Inflammatory macrophage treated with lipopolysaccharide for 1 hour (primary cell): ENCODE data around the gene LBHD2.

Source experiments
- DNase-seq, 2 donors: peaks; one replicate each; pipeline ENCODE4 v3.0.0-alpha.2; 2020 to 2022

Gene LBHD2

DNA sequence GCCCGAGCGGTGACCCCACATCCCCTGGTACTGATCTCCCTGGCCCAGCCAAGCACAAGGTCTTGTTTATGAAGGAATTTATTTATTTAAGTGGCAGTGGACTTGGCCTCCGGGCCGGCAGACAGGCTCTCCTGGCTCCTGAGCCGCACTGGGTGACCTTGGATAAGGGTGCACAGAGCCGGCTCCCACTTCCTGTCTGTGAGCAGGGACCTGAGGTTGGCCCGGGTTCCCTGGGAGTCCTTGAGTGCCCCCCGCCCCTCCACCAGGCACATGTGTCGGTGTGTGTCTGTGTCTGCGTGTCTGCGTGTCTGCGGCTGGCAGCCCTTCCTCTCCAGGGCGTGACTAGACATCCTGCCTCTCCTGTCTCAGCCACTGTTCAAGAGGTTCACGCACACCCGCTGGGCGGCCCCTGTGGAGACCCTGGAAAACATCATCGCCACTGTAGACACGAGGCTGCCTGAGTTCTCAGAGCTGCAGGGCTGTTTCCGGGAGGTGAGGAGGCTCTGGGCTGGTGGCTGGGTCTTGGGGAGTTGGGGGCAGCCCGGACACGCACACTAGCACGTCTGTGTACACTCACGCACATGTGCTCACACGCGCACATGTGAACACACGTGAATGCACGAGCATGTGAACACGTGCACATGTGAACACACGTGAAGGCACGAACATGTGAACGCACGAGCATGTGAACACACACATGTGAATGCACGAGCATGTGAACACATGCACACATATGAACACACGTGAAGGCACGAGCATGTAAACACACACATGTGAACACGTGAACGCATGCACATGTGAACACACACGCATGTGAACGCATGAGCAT lies 48.6 kb downstream of the LBHD2 start:
- DNase-seq, result peak in 1 of 2 donors; percentile 78

DNA sequence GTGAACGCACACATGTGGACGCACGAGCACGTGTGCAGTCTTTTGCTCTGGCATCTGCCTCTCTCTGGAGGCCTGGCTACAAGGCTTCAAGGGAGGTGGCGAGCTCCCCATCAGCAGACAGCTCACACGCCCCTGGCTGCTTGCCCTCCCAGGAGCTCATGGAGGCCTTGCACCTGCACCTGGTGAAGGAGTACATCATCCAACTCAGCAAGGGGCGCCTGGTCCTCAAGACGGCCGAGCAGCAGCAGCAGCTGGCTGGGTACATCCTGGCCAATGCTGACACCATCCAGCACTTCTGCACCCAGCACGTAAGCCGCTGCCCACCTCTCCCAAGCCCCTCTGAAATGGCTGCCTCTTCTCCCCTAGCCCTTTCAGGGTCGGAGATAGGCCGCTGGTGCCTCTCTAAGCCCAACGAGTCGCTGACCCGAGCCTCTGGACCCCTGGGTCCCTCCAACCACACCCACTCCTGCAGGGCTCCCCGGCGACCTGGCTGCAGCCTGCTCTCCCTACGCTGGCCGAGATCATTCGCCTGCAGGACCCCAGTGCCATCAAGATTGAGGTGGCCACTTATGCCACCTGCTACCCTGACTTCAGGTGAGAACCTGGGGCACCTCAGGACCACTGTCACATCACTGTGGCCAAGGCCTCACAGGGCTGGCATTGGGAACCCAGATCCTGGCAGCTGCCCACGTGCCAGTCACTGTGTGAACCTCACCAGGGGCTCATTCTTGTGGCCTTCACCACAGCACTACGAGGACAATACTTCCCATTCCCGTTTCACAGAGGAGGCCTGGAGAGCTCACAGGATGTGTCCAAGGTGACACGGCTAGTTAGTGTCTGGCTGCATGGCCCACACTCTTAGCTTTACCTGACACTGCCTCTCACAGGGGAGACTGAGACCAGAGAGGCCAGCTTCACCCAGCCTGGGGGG lies 49.5 kb downstream of the LBHD2 start:
- no peak for DNase-seq

DNA sequence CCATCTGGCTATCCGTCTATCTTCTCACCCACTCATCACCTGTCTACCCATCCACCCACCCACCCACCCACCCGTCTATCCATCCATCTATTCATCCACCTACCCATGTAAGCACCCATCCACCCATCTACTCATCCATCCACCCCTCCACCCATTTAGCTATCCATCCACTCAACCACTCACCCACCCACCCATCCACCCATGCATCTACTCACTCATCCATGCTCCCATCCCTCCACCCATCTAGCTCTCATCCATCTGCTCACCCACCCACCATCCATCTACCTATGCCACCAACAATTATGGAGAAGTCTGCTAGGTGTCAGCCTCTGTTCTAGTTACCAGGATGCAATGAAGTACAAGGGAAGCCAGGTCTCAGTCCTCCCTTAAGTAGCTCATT lies 50.4 kb downstream of the LBHD2 start:
- DNase-seq, result no peak

DNA sequence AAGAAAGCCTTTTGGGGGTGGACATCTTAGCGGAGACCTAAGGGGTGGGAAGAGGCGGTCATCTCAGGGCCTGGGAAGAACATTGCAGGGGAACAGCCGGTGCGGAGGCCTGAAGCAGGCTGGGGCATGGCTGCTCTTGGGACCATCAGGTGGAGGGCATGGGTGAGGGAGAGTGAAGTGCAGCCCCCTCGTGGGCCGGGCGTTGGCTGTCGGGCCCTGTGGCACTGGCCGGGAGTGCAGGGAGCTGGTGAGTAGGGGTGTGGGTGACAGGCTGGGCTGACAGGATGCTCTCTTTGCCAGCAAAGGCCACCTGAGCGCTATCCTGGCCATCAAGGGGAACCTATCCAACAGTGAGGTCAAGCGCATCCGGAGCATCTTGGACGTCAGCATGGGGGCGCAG lies 50.9 kb downstream of the LBHD2 start:
- DNase-seq, result no peak

DNA sequence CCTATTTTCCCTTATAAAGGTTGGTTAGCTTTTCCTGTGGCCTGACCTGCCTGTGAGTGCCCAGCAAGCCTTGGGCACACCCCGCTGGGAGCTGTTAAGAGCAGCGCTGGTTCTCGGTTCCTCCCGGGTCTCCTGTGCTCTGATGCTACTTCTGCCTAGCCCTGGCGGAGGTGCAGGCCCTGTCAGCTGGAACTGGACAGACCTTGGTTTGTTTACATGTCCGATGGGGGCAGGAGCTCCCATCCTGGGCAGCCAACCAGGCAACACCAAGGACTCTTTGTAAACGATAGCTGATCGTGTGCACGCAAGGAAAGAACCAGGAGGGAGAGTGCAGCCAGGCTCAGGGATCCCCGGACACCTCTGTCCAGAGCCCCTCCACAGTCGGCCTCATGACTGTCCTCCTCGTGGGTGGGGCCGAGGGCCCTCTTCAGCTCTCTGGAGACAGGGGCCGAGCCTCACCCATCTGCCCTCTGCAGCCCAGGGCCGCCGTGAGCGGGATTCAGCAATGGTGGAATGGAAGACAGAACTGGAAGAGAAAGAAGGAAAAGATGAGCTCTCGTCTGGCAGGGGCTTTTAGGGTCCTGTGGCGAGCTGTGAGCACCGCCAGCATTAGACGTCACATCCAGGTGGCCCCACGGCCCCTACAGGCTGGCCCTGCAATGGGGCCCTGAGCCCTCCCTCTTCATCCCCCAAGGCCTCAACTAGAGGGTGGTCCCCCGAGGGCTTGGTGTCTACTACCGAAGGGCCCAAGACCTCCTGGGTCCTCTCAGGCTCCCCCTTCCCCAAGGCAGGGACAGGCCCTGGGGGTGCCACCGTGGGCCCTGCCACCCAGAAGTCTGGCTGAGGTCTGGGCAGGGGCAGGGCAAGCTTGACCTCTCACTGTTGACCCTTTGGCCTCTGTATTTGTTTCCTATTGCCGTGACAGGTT lies 51.6 kb downstream of the LBHD2 start:
- peak in 1 of 2 donors; percentile 16 for DNase-seq

DNA sequence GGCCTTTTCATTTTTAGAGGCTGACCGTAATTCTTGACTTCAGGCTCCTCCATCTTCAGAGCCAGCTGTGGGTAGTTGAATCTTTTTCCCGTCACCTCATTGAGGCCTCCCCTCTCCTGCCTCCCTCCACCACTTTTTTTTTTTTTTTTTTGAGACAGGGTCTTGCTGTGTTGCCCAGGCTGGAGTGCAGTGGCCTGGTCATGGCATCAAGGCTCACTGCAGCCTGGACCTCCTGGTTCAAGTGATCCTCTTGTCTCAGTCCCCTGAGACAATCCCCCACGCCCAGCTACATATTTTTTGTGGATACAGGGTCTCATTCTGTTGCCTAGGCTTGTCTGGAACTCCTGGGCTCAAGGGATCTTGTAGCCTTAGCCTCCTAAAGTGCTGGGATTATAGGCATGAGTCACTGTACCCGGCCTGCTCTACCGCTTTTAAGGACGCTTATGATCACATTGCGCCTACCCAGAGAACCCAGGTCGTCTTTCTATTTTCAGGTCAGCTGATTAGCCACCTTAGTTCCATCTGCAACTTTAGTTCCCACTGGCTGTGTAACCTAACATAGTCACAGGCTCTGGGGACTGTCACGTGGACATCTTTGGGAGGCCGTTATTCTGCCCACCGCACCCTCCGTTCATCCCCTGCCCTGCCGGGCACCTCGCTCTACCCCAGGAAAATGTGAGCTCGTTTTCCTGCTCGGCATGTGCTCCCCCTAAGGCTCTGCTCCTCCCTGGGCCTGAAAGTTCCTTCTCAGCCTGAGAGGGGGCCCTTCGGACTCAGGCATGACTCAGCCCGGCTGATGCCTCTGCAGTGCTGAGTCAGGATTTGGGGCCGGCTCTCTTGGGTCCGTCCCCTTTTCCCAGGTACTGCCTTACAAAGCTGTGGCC lies 52.6 kb downstream of the LBHD2 start:
- peak in 1 of 2 donors; percentile 52 for DNase-seq

DNA sequence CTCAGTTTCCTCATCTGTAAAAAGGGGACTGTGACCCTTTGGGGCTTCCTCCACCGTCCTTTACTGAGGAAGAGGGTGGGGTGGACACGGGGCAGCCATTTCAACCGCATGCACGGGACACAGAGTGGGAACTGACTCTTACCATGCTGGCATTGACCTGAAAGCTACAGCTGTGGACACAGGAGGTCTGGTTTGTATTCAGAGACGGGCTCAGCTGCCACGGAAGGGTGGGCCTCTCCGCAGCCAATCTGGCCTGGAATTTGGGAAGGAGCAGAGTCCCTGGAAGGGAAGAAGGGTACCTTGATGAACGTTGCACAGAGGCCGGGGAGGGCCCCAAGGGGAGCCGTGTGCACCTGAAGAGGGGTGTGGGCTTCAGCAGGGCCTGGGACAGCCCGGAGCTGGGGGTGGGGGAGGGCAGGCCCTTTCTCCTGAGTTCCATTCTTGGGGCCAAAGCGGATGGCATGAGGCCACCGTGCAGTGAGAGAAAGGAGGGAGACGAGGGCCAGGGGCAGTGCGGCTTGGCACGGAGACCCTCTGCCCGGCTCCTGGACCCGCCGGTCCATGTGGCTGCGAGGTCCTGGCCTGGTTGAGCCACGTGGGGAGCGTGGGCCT lies 53.8 kb downstream of the LBHD2 start:
- no peak for DNase-seq

DNA sequence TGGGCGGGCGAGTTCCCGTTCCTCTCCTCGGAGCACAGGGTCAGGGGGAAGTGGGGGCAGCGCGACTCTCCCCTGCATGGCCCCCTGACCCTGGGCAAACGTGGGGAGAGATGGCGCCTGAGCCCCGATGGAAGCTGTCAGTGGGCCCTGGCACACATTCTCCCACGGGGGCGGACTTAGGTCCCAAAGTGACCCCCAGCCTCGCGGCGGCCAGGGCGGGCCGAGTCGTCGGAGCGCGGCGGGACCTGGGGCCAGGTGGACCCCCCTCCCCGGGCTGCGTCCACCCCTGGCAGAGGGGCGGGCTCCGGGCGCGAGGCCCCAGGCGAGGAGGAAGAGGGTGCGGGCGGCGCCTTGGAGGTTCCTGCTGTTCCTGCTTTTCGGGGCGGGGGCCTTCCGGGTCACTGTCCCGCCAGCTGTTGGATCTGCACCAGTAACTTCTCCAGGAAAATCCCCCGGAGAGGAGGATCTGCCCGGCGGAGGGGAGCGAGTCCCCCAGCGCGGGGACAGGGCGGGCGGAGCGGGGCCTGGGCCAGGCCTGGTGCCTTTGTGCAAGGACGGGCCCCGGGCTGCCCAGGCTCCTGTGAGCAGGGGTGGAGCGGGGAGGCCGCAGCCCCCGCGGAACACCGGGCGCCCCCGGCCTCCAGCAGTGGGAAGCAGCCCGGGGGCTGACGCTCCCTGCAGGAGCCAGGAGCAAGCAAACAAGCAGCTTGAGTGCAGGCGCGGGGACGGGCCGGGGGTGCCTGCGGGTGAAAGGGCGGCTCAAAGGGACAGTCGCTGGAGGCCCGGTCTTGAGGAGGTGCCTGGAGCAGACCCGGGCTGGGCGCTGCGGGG lies 54.5 kb downstream of the LBHD2 start:
- DNase-seq, result peak; percentile 70 to 90

DNA sequence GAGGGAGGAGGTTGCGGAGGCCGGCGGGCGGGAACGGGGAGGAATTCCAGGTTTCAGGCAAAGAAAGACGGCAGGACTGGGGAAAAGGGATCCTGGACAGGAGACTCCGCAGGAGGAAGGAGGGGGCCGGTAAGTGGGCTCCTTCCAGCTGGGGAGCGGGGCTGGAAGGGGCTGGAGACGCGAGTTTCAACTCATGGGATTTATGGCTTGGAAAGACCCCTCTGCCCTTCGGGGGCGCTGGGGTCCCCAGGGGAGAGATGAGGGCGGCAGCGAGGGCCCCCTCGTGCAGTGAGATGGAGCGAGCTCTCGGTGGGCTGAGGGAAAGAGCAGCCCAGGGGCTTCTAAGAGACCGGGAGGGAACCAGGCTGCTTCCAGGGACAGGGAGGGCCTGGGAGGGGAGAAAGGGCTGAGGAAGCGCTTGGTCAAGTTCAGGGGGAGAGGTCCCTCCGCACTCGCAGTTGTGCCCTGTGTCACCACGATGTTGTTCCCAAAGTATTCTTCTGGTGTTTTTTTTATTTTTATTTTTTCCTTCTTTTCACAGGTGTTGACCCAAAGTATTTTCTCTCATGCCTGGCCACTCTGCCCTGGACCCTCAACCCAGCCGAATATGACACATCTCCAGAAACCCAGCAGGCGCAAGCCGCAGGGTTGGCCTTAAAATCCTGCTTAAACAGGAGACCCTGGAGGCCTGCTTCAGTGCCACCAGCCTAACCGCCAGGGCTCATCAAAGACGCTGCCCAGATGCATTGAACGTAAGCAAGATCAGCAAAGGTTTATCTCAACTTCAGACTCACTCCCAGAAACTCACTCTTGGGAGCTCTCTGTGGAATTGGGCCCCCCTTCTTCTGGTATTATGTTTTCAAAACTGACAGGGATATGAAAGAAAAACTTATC lies 55.4 kb downstream of the LBHD2 start:
- DNase-seq, result no peak
